Measurements from ENCODE around the gene GAREM1.
A peak's percentile ranks its signal among the peaks of the same experiment; 100 is the strongest.
"Not testable (repeated sequence)": the region's sequence is repeated elsewhere in the genome, so short reads cannot be mapped to it uniquely, and the experiment has no call there.

The GAREM1 gene

DNA sequence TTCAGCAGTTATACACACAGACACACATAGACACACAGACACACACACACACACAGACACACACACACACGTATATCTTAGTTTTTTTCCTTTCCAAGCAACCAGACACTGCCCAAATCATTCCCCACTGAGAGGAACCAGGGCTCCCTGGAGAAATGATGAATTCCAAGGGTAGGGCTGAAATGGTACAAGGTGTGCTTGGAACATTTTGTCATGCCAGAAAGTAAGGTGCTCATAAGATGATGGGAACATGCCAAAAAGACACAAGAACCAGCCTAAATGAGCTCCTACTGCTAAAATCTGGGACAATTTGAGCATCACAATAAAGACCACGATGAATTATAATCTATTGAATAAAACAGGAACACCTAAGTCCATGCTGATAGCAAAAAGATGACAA, 177.6 kb downstream of the GAREM1 start:
- Histone ChIP-seq H3K9ac (ENCODE audit: low read length) (no peak overlapping the region), H3K36me3 (ENCODE audit: insufficient read depth, low read length) (no peaks in the 10 kb centered on the region), H3K27me3 (ENCODE audit: insufficient read depth, low read length) (no peaks in the 10 kb centered on the region), H3K4me1 (ENCODE audit: insufficient read depth, low read length, severe bottlenecking) (no peaks in the 10 kb centered on the region), H3K9me3 (ENCODE audit: low read length) (no peaks in the 10 kb centered on the region), H3K27ac (ENCODE audit: low read depth, low read length, poor library complexity, severe bottlenecking) (no peak overlapping the region), H3F3A (ENCODE audit: insufficient read depth, low read length) (no peaks in the 10 kb centered on the region), H2AFZ (ENCODE audit: low read length) (no peak overlapping the region), H3K9me2 (ENCODE audit: low read depth, low read length) (no peaks in the 10 kb centered on the region), H3K4me3 (ENCODE audit: low read depth, low read length, poor library complexity, severe bottlenecking) (no peak overlapping the region), H3K79me2 (ENCODE audit: insufficient read depth, low read length) (no peaks in the 10 kb centered on the region), H4K20me1 (ENCODE audit: insufficient read depth, low read length) (no peaks in the 10 kb centered on the region), H3K4me2 (ENCODE audit: low read length) (no peak overlapping the region)
- TF ChIP-seq, protein P1, sequence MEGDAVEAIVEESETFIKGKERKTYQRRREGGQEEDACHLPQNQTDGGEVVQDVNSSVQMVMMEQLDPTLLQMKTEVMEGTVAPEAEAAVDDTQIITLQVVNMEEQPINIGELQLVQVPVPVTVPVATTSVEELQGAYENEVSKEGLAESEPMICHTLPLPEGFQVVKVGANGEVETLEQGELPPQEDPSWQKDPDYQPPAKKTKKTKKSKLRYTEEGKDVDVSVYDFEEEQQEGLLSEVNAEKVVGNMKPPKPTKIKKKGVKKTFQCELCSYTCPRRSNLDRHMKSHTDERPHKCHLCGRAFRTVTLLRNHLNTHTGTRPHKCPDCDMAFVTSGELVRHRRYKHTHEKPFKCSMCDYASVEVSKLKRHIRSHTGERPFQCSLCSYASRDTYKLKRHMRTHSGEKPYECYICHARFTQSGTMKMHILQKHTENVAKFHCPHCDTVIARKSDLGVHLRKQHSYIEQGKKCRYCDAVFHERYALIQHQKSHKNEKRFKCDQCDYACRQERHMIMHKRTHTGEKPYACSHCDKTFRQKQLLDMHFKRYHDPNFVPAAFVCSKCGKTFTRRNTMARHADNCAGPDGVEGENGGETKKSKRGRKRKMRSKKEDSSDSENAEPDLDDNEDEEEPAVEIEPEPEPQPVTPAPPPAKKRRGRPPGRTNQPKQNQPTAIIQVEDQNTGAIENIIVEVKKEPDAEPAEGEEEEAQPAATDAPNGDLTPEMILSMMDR (IDR thresholded peaks at IDR 0.05; ENCODE audit: low read length): no peak
- TF ChIP-seq EZH2 (IDR thresholded peaks at IDR 0.05; ENCODE audit: borderline replicate concordance, low read length): no peak

DNA sequence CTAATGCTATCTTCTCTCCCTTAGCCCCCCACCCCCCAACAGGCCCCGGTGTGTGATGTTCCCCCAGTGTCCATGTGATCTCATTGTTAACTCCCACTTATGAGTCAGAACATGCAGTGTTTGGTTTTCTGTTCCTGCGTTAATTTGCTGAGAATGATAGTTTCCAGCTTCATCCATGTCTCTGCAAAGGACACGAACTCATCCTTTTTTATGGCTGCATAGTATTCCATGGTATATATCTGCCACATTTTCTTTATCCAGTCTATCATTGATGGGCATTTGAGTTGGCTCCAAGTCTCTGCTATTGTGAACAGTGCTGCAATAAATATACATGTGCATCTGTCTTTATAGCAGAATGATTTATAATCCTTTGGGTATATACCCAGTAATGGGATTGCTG, 179.1 kb downstream of the GAREM1 start:
- not testable (repeated sequence) for H3K27me3 ChIP-seq (ENCODE audit: insufficient read depth, low read length); H3K4me2 ChIP-seq (ENCODE audit: low read length); H3K9me2 ChIP-seq (ENCODE audit: low read depth, low read length); H2AFZ ChIP-seq (ENCODE audit: low read length); H3K27ac ChIP-seq (ENCODE audit: low read depth, low read length, poor library complexity, severe bottlenecking); H3F3A ChIP-seq (ENCODE audit: insufficient read depth, low read length); H3K4me3 ChIP-seq (ENCODE audit: low read depth, low read length, poor library complexity, severe bottlenecking); H3K9ac ChIP-seq (ENCODE audit: low read length); H4K20me1 ChIP-seq (ENCODE audit: insufficient read depth, low read length); H3K79me2 ChIP-seq (ENCODE audit: insufficient read depth, low read length); H3K4me1 ChIP-seq (ENCODE audit: insufficient read depth, low read length, severe bottlenecking); H3K36me3 ChIP-seq (ENCODE audit: insufficient read depth, low read length); H3K9me3 ChIP-seq (ENCODE audit: low read length)

DNA sequence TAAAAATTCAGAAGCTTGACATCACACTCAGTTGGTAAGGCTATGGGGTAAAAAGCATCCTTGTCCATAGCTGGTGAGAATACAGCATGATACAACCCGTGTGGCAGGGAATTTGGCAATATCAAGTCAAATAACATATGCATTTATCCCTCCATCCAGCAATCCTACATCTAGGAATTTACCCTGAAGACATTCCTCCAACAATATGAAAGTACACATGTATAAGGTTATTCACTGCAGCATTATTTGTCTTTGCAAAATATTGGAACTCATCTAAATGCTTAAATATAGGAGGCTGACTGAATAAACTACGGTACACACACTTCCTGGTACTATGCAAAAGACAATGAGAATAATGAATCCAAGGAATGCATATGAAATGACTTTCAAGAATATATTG, 179.9 kb downstream of the GAREM1 start:
- Histone ChIP-seq H3K4me1 (ENCODE audit: insufficient read depth, low read length, severe bottlenecking) (no peaks in the 10 kb centered on the region), H3K27ac (ENCODE audit: low read depth, low read length, poor library complexity, severe bottlenecking) (no peak overlapping the region), H3K4me2 (ENCODE audit: low read length) (no peak overlapping the region), H4K20me1 (ENCODE audit: insufficient read depth, low read length) (no peaks in the 10 kb centered on the region), H3K4me3 (ENCODE audit: low read depth, low read length, poor library complexity, severe bottlenecking) (no peak overlapping the region), H3K36me3 (ENCODE audit: insufficient read depth, low read length) (no peaks in the 10 kb centered on the region), H3K9ac (ENCODE audit: low read length) (no peak overlapping the region), H3K27me3 (ENCODE audit: insufficient read depth, low read length) (no peaks in the 10 kb centered on the region), H3F3A (ENCODE audit: insufficient read depth, low read length) (no peaks in the 10 kb centered on the region), H2AFZ (ENCODE audit: low read length) (no peak overlapping the region), H3K9me3 (ENCODE audit: low read length) (no peaks in the 10 kb centered on the region), H3K79me2 (ENCODE audit: insufficient read depth, low read length) (no peaks in the 10 kb centered on the region), H3K9me2 (ENCODE audit: low read depth, low read length) (no peaks in the 10 kb centered on the region)
- no peak for TF ChIP-seq EZH2 (IDR thresholded peaks at IDR 0.05; ENCODE audit: borderline replicate concordance, low read length)
- TF ChIP-seq, protein P1 (IDR thresholded peaks at IDR 0.05; ENCODE audit: low read length): no peak

DNA sequence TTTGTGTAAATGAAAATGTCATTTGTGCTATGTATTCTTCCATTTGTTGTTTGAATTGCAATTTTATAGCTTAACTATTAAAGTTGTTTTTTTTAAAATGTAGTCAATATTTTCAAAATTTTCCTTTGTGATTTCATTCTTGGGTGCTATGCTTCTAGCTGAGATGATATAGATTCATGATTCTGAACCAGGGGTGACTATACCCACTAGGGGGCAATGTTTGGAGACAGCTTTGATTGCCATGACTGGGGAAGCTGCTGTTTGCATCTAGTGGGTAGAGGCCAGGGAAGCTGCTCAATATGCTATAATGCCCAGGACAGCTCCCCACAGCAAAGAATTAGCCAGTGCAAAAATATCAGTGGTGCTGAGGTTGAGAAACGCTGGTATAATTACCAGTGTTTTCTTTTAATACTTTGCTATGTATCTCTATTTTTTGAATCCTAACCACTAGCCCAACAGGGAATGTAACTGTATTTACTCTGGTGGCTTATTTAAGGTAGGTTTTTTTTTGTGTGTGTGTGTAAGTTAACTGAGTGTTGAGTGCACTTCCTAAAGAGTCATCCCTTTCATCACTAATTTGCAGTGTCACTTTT, 181.1 kb downstream of the GAREM1 start:
- Histone ChIP-seq H4K20me1 (ENCODE audit: insufficient read depth, low read length) (no peaks in the 10 kb centered on the region), H3K79me2 (ENCODE audit: insufficient read depth, low read length) (no peaks in the 10 kb centered on the region), H2AFZ (ENCODE audit: low read length) (no peak overlapping the region), H3K9me3 (ENCODE audit: low read length) (no peaks in the 10 kb centered on the region), H3K9ac (ENCODE audit: low read length) (no peak overlapping the region), H3K27ac (ENCODE audit: low read depth, low read length, poor library complexity, severe bottlenecking) (no peak overlapping the region), H3K9me2 (ENCODE audit: low read depth, low read length) (no peaks in the 10 kb centered on the region), H3K27me3 (ENCODE audit: insufficient read depth, low read length) (no peaks in the 10 kb centered on the region), H3F3A (ENCODE audit: insufficient read depth, low read length) (no peaks in the 10 kb centered on the region), H3K4me2 (ENCODE audit: low read length) (no peak overlapping the region), H3K4me1 (ENCODE audit: insufficient read depth, low read length, severe bottlenecking) (no peaks in the 10 kb centered on the region), H3K36me3 (ENCODE audit: insufficient read depth, low read length) (no peaks in the 10 kb centered on the region), H3K4me3 (ENCODE audit: low read depth, low read length, poor library complexity, severe bottlenecking) (no peak overlapping the region)
- TF ChIP-seq, protein P1 (IDR thresholded peaks at IDR 0.05; ENCODE audit: low read length): peak; percentile 63; the same call in 1 of the 2 replicates
- TF ChIP-seq EZH2 (IDR thresholded peaks at IDR 0.05; ENCODE audit: borderline replicate concordance, low read length): no peak
